IgD-negative memory B cell (primary cell): Measurements from ENCODE around the gene RGL1. TPM values are rescaled to one million over a fixed set of nuclear protein-coding genes. Genes with fewer than 3 reads are reported as not detected.

Source experiments
- H3K27ac Mint-ChIP-seq, 3 donors: one replicate each; pipeline ENCODE4 v1.8.0; 2020 to 2022; ENCODE audit warnings: mild to moderate bottlenecking in 3 of 3, mixed read lengths in 3 of 3, moderate library complexity in 1 of 3
- H3K27me3 Mint-ChIP-seq: one replicate; pipeline ENCODE4 v1.8.0; 2021; ENCODE audit warnings: mixed read lengths
- H3K36me3 Mint-ChIP-seq: one replicate; pipeline ENCODE4 v1.8.0; 2020; ENCODE audit warnings: mild to moderate bottlenecking, mixed read lengths
- H3K4me1 Mint-ChIP-seq, 3 donors: one replicate each; pipeline ENCODE4 v1.8.0; 2020 to 2022; ENCODE audit warnings: mixed read lengths in 3 of 3, mild to moderate bottlenecking in 1 of 3
- H3K4me3 Mint-ChIP-seq, 4 donors: one replicate each; pipeline ENCODE4 v1.8.0; 2020 to 2022; ENCODE audit warnings: mild to moderate bottlenecking in 4 of 4, mixed read lengths in 4 of 4, moderate library complexity in 3 of 4
- H3K9me3 Mint-ChIP-seq, 3 donors: one replicate each; pipeline ENCODE4 v1.8.0; 2020 to 2021; ENCODE audit warnings: mixed read lengths in 3 of 3, mild to moderate bottlenecking in 1 of 3
- polyA plus RNA-seq: library from polyadenylated mRNA; unstranded; fragments of 300-500 nt; fragmentation: Illumina TruSeq; gene quantifications from one replicate; pipeline ENCODE4 v1.2.3, GENCODE V29; 2021

RGL1 gene
- polyA plus RNA-seq, 1 donor from 2014 or later: not detected

DNA sequence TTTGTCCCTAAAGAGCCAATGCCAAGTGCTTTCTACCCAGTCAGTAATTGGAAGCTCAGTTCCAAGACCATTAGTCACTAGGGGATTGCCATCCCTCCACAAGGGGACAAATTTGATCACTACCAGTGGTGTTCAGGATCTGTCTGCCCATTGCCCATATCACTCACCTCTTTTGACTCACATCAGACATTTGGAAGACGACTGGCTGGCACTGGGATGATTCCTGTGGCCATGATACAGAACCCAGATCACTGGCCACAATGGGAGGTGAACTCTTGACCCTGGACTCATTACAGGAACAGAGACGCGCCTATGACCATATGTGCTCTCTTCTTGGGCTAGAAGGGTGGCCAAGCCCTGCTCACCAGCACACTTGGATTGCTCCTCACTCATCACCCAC, 161.6 kb downstream of the RGL1 start:
- no peak overlapping the region for H3K27ac Mint-ChIP-seq
- peaks cover 0 to 2% (median 0%) of the 10 kb centered on the region in 3 donors for H3K9me3 Mint-ChIP-seq
- no peaks in the 10 kb centered on the region for H3K36me3 Mint-ChIP-seq
- H3K4me3 Mint-ChIP-seq: no peak overlapping the region
- peaks cover 16% of the 10 kb centered on the region for H3K27me3 Mint-ChIP-seq
- H3K4me1 Mint-ChIP-seq: no peaks in the 10 kb centered on the region

DNA sequence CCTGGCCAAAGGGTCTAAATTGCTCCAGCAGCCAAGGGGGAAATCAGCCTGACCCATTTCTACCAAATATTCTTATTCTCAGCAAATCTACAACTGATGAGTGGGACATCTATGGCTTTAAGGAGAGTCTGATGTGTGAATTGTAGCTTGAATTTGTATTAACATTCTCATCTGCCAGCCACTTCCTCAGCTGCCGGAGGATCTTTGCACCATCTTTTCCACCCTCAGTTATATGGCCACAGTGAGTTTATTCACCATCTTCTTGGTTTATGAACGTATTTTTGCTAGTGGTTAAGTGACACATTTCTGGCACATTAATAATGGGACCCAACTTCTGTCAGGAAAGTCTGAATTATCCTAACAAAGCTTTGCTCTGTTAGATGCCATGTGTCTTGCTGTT, 163.0 kb downstream of the RGL1 start:
- Mint-ChIP-seq H3K27ac (no peak overlapping the region), H3K4me1 (no peaks in the 10 kb centered on the region)

DNA sequence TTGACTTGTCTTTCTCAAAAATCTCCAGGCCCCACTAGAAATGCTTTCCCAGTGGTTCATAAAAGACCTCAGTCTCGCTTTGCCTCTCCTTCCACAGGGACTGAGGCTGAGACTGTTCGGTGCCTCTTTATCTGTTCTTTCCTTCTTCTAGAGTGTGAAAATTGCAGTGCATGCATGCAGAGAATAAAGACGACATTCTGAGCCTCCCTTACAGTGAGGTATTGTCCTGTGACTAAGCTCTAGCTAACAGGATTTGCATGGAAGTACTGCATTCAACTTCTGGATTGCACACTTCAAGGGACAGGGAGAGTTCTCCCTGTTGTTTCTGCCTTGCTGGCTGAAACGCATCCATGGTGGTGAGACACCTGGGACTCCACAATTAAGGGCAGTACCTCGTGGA, 163.5 kb downstream of the RGL1 start:
- Mint-ChIP-seq H3K4me1 (no peaks in the 10 kb centered on the region), H3K27ac (no peak overlapping the region), H3K36me3 (no peaks in the 10 kb centered on the region), H3K27me3 (peaks cover 20% of the 10 kb centered on the region), H3K9me3 (no peaks in the 10 kb centered on the region), H3K4me3 (no peak overlapping the region)

More for the DNA sequence above, 163.0 kb downstream of the RGL1 start:
- Mint-ChIP-seq H3K9me3 (no peaks in the 10 kb centered on the region), H3K4me3 (no peak overlapping the region), H3K36me3 (no peaks in the 10 kb centered on the region), H3K27me3 (peaks cover 20% of the 10 kb centered on the region)

DNA sequence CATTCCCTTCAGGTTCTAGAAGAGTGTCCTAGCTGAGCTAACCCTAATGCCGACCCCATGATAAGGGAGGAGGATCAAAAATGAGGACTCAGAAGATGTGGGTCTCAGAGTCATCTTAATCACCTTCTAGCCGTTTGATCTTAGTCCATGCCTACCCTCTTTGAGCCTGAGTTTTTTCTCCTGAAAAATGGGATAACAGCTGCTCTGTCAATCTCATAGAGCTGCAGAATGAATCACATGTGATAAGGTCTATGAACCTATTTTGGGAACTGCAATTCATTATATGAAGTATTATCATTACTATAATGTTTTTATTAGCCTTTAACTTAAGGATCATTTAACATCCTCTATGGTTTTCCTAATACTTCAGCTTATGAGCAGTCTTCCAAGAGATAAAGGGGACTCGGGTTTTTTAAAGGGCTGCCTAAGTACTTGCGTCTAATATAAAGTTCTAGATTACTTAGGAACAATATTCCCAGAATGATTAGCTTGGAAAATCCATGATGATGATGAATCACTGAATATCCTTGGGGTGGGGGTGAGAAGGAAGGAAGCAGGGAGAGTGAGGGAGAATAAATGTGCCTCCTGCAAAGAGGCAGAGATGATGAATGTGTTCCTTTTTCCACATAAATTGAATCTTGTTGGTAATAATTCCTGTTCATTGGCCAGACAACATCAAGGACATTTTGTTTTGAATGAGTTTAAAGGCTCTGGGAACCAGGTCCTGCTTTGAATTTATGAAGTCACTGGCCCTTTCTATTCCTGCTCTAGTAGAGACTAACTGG, 165.8 kb downstream of the RGL1 start:
- Mint-ChIP-seq H3K4me3 (no peak overlapping the region), H3K27me3 (peaks cover 12% of the 10 kb centered on the region), H3K9me3 (no peaks in the 10 kb centered on the region), H3K4me1 (no peaks in the 10 kb centered on the region), H3K27ac (no peak overlapping the region), H3K36me3 (no peaks in the 10 kb centered on the region)

DNA sequence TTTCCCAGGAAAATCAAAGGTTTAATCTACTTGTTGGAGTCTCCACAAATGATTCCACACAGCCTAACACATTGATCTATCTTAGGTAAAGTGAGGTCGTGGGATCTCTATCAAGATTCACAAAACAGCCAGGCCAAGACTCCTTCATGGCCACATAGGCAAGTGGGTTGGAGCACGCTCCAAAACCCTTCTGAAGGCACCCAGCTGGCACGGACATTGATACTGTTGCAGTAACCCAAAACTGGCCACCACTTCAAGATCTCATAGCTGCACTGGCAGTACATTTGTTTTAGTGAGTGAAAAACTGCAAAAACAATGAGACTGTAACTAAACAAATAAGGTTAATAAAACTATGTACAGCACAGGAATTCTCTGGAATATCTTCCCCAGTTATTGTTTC, 170.7 kb downstream of the RGL1 start:
- Mint-ChIP-seq H3K4me3 (no peak overlapping the region), H3K9me3 (no peaks in the 10 kb centered on the region), H3K27me3 (peaks cover 12% of the 10 kb centered on the region), H3K36me3 (no peaks in the 10 kb centered on the region), H3K4me1 (peaks cover 0 to 2% (median 0%) of the 10 kb centered on the region in 3 donors), H3K27ac (no peak overlapping the region)

DNA sequence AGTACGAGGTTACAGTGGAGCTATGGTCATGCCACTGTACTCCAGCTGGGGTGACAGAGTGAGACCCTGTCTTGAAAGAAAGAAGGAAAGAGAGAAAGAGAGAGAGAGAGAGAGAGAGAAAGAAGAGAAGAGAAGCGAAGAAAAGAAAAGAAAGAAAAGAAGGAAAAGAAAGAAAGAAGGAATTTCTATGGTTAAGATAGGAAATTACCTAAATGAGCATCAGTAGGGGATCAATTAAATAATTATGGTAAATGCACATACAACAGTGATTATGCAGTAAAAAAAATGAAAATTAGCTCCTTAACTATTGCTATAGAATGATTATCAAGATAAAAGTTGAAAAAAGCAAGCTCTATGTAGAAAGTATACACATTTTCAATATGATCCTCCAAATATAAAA, 172.8 kb downstream of the RGL1 start:
- Mint-ChIP-seq H3K4me3 (no peak overlapping the region), H3K9me3 (no peaks in the 10 kb centered on the region), H3K27me3 (peaks cover 8% of the 10 kb centered on the region), H3K4me1 (peaks cover 0 to 2% (median 0%) of the 10 kb centered on the region in 3 donors), H3K27ac (no peak overlapping the region), H3K36me3 (no peaks in the 10 kb centered on the region)

Other genes starting within 250 kb of the RGL1 start
- gene NCF2, start 214.7 kb upstream of the RGL1 start, polyA plus RNA-seq: 18.1 TPM
- 366 TPM for gene ARPC5, start 169.3 kb upstream of the RGL1 start, polyA plus RNA-seq
- not detected for gene APOBEC4, start 151.8 kb upstream of the RGL1 start, polyA plus RNA-seq
- gene COLGALT2, start 232.6 kb downstream of the RGL1 start, polyA plus RNA-seq: not detected
- 35.1 TPM for gene TSEN15, start 246.6 kb downstream of the RGL1 start, polyA plus RNA-seq